ENCODE measurements around the gene PDE3B. TPM values are rescaled to one million over a fixed set of nuclear protein-coding genes. Genes with fewer than 3 reads are reported as not detected.

The PDE3B gene
- total and polyA plus RNA-seq, 10 donors = 1.7 to 78.7 (median 20.8) TPM

- no peaks in the 10 kb centered on the region for H3K36me3 ChIP-seq
- H3K27ac ChIP-seq = peak overlapping the region in 6 of 8 donors; percentile 16 to 81 (median 62)
- whole genome bisulfite sequencing, 5 donors = 2 to 12% (median 3%) methylated on average over 36 to 58 of the region's 58 CpGs
- peak overlapping the region; percentile 47 to 75 (median 57) for H3K4me3 ChIP-seq
- TF ChIP-seq CTCF (IDR thresholded peaks at IDR 0.05 in 8 of 11, conservative IDR thresholded peaks at IDR 0.05 in 3 of 11) (peak in 8 of 11 experiments; percentile 10 to 77 (median 60)), POLR2A (IDR thresholded peaks at IDR 0.05) (no peak), POLR2AphosphoS5 (IDR thresholded peaks at IDR 0.05) (peak; percentile 73 to 82 (median 80))
- H3K9me3 ChIP-seq = no peaks in the 10 kb centered on the region
- intact Hi-C loops (cut with DNase I; ENCODE audit: low total_unique reads) = loop anchor here (5.0 to 10.0 kb wide), 4 partner anchors 113 to 368 kb away; partner anchors contain the start of gene PDE3B
- H3K27me3 ChIP-seq (replicated peaks in 1 of 7) = no peaks in the 10 kb centered on the region
- H3K4me1 ChIP-seq = peaks cover 8 to 47% (median 32%) of the 10 kb centered on the region in 6 donors
- DNase-seq = peak; percentile 93
These were observed 261.8 kb downstream of the PDE3B start for GRCh38 chr11:14905104-14906033.

GRCh38 chr11:14906578-14906977, 263.0 kb downstream of the PDE3B start:
- WGBS, 5 donors = 65 to 85% (median 79%) methylated on average over 5 of the region's 5 CpGs
- H3K4me3 ChIP-seq = no peak overlapping the region
- TF ChIP-seq CTCF (IDR thresholded peaks at IDR 0.05 in 8 of 11, conservative IDR thresholded peaks at IDR 0.05 in 3 of 11) = no peak
- no peak for TF ChIP-seq POLR2AphosphoS5 (IDR thresholded peaks at IDR 0.05)
- no peak for TF ChIP-seq POLR2A (IDR thresholded peaks at IDR 0.05)
- H3K27me3 ChIP-seq (replicated peaks in 1 of 7) = no peaks in the 10 kb centered on the region
- intact Hi-C loops (cut with DNase I; ENCODE audit: low total_unique reads) = loop anchor here (5.0 to 10.0 kb wide), 4 partner anchors 114 to 369 kb away; partner anchors contain the start of gene PDE3B
- peaks cover 8 to 47% (median 32%) of the 10 kb centered on the region in 6 donors for H3K4me1 ChIP-seq
- no peaks in the 10 kb centered on the region for H3K36me3 ChIP-seq
- H3K9me3 ChIP-seq = no peaks in the 10 kb centered on the region
- DNase-seq = peak; percentile 72
- H3K27ac ChIP-seq = no peak overlapping the region

GRCh38 chr11:14906993-14907392, 263.4 kb downstream of the PDE3B start:
- TF ChIP-seq POLR2AphosphoS5 (IDR thresholded peaks at IDR 0.05) = no peak
- TF ChIP-seq CTCF (IDR thresholded peaks at IDR 0.05 in 8 of 11, conservative IDR thresholded peaks at IDR 0.05 in 3 of 11) = no peak
- no peak for TF ChIP-seq POLR2A (IDR thresholded peaks at IDR 0.05)

More at GRCh38 chr11:14906993-14907392, 263.4 kb downstream of the PDE3B start:
- Histone ChIP-seq H3K9me3 (no peaks in the 10 kb centered on the region), H3K4me1 (peaks cover 8 to 47% (median 32%) of the 10 kb centered on the region in 6 donors), H3K4me3 (no peak overlapping the region), H3K27me3 (replicated peaks in 1 of 7) (no peaks in the 10 kb centered on the region), H3K36me3 (no peaks in the 10 kb centered on the region), H3K27ac (peak overlapping the region in 1 of 8 donors; percentile 26)
- WGBS, 5 donors = 87 to 97% (median 89%) methylated on average over 6 of the region's 6 CpGs
- DNase-seq = no peak
- intact Hi-C loops (cut with DNase I; ENCODE audit: low total_unique reads) = loop anchor here (5.0 to 10.0 kb wide), 4 partner anchors 115 to 370 kb away; partner anchors contain the start of gene PDE3B
